Endometrial microvascular endothelial cells (primary cell): ENCODE measurements around the gene ZNF74. TPM values are rescaled to one million over a fixed set of nuclear protein-coding genes. Genes with fewer than 3 reads are reported as not detected.

Source experiments
- in situ Hi-C: cut with HindIII; loops from 2 replicates; pipeline ENCODE4 v1.10.0; 2017; ENCODE audit warnings: low sequenced_read_pairs, low pct_unique_long_range_greater_than_20kb; ENCODE audit errors: inconsistent ontology term
- total RNA-seq: library from RNA; depleted of rRNA; stranded (reverse); fragments of >200 nt; gene quantifications from one replicate; pipeline ENCODE4 v1.2.3, GENCODE V29; 2015; ENCODE audit errors: inconsistent ontology term

The ZNF74 gene
- total RNA-seq, 1 donor from 2014 or later, result 41.5 TPM

DNA sequence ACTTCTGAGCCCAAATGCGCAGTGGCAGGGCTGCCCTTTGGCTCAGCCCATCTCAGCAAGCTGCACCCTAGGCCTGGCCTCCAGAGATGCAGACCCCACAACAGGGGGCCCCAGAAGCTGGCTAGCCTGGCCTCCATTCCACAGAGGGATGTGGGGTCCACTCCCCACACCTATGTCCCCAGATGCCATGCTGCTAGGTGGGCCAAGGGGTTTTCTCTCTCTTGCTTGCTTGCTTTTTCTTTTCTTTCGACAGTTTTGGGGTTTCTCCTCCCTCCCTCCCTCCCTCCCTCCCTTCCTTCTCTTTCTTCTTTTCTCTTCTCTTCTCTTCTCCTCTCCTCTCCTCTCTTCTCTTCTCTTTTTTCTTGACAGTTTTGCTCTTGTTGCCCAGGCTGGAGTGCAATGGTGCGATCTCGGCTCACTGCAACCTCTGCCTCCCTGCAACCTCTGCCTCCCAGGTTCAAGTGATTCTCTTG lies 34.0 kb downstream of the ZNF74 start:
- in situ Hi-C loops, result no loop called here

DNA sequence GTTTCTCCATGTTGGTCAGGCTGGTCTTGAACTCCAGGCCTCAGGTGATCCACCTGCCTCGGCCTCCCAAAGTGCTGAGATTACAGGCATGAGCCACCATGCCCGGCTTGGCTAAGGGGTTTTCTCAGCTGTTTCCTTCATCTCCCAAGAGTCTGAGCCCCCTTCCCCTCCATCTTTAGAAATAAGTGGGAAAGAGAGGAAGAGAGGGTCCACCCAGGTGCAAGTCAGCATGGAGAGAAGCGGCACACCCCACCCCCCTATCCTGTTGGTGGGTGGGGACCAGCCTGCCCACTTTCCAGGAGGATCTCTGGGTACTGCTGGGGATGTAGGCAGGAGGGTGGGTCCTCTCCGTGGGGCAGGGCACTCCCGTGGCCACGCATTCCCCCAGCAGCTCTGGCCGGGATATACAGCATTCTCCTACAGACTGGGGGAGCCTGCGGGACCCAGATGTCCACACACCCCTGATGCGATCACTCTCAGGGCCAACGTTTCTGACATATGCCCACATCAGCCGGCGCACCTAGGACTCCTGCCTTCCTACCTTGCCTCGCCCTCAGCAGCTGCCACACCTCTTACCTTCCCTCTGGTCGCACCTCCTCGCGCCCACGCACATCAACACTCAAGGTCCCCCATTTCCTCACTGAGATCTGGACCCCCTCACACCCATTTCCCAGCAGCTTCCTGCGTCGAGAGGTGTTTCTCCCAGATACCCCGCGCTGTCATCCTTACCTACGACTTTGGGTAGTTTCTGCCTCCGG lies 34.7 kb downstream of the ZNF74 start:
- in situ Hi-C loops, result no loop called here

DNA sequence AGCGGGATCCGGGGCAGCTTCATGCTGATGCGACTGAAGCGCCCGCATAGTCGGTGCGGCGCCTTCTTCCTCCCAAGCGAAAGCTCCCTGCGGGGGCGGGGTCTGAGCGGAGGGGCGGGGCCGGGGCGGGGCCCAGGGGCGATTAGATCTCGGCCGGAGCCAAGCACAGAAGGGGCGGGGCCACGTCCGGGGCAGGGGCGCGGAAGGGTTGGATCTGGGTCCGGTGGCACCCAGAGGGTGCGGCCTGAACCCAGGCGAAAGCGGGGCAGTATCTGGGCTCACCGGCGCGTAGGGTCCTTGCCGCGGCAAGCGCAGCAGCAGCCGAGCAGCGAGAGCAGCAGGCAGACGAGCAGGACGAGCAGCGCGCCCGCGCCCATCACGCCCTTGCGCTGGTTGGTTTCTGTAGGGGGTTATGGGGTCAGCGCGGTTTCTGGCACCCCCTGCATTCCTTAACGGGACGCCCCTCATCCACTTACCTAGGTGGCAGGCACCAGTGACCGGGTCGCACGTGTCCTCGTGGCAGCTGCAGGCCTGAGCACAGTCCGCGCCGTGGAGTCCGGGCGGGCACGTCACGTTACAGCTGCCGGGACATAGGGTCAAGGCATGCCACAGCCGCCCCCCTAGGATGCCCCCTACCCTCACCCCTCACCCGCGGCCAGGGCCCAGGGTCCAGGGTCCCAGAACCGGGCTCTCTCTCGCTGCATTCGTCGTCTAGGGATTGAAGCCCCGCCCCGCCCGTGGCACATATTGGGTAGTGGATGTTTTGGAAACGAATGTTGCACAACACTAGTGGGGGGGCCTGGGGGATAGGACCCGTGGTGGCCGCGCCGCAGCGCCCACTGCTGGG lies 35.5 kb downstream of the ZNF74 start:
- in situ Hi-C loops, result no loop called here

DNA sequence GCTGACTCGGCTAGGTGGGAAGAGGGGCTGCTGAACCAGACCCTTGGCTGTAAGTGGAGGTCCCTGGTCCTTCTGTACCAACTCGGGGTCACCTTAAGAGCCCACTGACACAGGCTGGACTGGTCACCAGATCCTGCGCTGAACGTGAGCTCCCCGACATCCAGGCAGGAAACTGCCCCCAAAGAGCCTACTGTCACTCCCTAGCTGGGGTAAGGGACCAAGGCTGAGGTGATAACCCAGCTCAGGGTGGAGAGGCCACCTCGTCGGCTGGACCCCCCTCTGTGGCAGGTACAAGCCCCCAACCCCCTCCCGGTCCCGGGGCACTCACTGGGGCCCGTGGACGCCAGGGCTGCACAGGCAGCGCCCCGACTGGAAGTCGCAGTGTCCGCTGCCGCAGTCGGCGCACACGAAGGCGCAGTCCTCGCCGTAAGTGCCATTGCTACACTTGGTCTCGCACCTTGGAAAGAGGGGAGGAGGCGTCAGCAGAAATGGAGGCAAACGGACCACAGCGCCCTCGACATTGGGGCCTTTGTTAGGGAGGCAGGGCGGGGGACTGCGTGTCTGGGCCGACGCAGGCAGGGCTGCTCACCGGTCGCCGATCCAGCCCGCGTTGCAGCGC lies 36.3 kb downstream of the ZNF74 start:
- in situ Hi-C loops, result no loop called here

DNA sequence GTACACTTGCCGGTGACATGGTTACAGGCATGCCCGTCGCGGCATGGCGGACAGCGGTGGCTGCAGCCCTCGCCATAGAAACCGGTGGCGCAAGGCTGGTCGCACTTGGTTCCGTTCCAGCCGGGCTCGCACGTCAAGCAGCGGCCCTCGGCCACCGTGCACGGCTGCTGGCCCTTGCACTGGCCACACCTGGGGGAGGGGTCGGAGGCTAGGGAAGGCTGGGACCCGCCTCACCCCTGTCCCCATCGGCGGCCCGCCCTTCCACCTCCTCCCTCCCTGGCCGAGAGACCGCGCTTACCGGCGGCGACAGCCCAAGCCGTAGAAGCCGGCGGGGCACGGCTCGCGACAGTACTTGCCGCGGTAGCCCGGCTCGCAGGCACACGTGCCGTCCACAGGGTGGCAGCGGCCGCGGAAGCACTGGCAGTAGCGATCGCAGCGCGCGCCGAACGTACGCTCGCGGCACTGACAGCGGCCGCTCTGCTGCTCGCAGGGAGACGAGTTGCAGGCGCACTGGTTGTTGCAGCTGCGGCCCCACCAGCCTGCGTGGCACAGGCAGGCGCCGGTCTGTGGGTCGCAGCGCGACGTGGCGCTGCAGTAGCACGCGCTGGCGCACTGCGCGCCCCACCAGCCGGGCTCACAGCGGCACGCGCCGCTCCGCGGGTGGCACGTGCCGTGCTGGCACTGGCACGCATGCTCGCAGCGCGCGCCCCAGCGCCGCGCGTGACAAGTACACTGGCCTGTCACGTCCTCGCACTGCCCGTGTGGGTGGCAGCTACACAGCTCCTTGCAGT lies 37.0 kb downstream of the ZNF74 start:
- in situ Hi-C loops, result no loop called here

DNA sequence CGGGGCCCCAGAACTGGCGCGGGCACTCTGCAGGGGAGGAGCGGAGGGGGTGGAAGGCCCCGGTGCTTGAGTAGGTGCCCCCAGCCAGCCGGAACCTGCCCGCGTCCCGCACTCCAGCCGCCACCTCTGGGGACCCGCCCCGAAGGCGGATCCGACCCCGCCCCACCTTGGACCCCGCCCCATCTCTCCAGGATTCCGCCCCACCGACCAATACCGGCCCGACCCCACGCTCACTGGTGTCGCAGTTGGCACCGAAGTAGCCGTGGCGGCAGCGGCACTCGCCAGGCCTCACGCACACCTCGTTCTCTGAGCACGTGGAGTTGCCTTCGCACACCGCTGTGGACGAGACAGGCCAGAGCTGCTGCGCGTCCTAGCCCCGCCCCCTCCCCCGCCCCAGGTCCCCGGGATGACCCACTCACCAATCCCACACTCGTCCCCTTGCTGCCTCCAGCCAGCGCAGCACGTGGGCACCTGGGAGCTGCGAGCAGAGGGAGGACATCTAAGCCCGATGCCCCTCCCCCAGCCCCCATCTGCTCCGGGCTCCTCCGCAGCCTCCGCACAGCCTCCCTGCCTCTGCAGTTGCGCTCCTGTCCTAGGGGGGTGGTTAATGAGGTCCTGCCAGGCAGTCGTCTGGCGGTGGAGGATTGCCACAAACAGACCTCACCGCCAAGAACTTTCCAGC lies 37.7 kb downstream of the ZNF74 start:
- in situ Hi-C loops, result no loop called here

DNA sequence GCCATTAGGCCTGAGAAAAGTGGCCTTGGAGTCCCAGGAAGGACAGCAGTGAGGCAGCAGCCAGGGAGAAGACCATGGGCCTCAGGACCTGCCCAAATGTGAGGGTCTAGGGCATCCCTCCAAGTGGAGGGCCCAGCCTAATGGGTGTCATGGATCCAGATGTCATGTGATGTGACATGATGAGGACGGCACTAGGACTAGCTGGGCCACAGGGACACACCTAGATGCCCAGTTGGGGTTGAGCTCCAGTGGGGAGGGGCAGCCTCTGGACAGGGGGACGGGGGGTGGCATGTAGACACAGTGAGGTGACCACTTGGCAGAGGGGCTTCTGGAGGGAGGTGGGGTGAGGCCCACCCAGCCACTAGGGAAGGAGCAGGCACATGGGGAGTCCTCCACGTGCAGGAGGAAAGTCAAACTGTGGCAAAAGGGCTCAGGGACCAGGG lies 38.3 kb downstream of the ZNF74 start:
- in situ Hi-C loops, result no loop called here

DNA sequence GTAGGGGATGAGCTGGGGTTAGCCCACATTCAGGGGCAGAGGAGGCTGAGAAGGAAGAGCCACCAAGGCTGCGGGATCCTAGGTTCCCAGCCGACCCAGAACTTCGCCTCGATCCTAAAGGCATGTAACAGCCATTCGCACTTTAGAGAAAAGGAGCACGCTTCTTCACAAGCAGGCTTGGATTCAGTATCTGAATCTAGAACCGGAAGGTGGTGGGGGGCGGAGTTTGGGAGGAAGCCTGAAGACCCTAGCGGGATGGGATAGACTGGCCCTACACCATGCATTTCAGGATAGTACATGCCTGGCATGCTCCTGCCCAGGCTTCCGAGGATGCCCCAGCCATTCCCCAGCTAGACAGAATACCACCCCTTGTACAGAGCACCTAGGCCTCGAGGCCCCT lies 39.2 kb downstream of the ZNF74 start:
- in situ Hi-C loops, result no loop called here

DNA sequence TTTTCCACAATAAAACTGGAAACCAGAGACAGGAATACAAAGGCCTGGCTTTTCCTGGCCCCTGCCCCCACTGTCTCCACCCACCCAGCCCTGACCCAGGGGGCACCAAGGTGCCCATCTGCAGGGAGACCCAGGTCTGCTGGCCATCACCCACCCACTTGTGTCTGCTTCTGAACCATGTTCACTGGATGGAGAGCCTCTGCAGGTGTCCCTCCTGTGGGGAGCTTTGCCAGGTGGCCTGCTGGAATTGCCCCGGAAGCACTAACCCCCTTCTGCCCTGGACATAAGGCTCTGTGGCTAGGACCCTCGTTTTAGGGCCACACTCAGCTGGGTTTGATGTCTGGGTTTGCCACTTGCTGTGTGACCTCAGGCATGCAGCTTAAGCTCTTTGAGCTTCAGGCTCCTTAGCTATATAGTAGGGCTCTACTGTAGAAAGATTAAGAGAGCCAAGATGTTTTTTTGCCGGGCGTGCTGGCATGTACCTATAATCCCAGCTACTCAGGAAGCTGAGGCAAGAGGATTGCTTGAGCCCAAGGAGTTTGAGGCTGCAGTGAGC lies 39.8 kb downstream of the ZNF74 start:
- in situ Hi-C loops, result no loop called here

DNA sequence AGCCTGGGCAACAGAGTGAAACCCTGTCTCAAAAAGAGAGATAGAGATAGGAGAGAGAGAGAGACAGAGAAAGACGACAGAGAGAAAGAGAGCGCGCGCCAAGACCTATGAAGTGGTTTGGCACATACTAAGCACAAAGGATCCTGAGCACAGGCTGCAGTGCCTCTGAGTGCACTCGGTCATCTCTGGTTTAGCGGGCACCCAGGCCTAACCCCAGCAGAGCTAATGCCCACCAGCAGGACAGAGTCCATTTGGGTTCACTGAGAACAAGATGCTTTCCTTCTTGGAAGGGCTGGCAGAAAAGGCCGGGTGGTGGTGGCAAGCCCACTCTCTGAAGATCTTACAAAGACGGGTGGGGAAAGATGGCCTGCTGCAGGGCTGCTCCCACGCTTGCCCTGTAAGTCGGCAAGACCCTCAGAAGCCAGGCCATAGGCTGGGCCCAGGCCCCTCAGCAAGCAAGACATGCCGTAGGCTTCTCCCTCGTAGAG lies 40.4 kb downstream of the ZNF74 start:
- in situ Hi-C loops, result no loop called here

DNA sequence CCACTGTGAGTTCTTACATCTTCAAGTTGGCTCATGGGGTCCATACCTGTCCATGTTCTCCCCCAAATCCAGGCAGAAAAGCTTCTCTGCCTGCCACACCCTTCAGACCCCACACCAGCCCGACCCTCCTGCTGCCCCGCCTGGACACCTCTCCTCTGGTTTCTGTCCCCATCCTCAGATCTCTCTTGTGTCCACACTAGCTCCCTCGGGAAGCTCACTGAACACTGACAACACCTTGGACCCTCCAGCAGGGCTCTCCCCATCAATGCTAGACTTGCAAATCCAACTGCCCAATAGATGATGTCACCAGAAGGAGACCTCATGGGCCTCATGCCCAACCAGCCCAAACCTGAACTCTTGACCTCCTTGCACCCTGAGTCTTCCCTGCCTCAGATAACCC lies 40.8 kb downstream of the ZNF74 start:
- in situ Hi-C loops, result no loop called here

DNA sequence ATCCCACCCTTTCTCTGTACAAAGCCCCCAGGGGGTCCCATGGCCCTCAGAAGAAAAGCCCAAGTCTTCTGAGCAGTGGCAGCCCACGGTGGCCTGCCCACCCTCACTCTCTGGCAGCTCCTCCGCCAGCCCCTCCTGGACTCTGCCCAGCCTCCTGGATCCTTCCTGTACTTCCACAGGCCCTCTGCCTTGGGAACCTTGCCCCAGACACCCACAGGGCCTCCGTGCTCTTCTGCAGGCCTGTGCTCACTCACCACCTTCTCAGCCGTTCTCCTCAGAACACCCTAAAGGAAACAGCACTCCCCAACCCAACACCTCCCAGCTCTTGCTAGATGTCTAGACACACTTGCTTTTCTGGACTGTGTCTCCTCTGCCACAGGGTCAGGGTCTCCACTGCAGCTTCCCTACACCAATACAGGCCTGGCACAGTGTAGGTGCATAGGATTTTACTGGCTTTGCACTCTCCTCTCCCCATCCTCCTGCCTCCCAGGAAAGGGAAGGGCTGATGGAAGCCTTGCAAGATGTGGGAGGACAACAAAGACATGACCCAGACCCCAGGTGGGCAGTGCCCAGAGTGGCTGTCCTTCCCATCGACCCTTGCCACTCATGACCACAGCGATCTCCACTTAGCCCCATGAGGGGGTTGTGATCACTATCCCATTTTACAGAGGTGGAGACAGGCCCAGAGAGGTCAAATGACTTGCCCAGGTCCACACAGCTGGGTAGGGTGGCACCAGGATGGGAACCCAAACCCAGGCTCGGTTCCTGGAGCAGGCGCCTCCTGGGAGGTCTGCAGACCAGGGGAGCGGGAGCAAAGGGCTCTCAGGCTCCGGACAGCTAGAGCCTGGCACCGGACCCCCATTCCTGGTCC lies 41.7 kb downstream of the ZNF74 start:
- in situ Hi-C loops, result no loop called here

DNA sequence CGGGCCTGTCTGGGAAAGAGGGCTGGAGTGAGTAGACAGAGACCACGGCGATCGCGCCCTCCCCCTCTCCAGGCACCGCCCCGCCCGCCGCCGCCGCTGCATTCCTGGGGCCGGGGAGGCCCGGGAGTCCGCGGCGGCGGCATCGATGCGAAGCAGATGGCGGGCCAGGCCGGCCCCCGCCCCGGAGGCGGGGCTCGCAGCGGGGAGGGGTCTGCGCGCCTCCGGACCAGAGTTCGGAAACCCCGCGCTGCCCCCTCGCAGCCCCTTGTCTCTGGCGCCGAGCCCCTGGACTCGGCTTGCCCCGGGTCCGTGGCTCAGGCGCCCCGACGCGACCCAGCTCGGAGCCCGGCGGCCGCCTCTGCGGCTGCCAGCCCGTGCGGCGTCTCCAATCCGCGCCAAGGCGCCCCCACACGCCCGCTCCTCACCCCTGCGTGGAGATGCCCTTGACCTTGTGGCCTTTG lies 42.4 kb downstream of the ZNF74 start:
- in situ Hi-C loops, result no loop called here

DNA sequence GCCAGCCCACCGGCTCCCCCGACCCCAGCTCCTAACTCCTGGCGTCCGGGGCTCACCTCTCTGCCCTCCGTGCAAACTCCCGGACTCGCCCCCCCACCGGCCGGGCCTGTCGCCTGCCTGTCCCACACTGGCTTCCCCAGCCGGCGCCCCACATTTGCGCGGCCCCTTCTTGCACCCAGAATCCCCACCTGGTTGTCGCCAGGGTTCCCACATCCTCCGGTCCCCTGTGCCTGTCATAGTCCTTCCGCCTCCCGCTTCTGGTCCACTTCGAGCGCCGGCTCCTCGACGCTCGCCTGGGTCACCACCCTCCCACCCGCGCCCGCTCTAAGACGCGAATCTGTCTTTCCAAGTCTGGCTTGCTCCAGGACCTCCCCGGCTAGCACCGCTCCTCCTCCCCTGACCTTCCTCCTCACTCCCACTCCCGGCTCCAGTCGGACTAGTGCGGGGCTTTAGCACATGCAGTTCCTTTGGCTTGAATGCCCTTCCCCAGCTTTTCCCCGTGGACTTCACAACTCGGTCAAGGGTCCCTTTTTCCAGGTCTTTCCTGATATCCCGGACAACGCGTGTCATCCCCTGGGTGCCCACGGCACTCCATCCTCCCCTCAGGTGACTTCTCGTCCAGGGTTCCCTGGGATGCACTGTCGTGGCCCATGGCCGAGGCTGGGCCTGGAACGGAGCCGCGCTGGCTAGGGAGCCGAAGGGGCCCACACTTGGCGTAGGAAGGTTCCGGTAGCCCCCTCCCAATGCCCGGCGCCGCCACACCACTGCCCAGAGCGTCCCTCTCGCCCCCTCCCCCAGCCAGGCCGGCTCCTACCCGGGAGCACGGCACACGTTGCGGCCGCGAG lies 43.0 kb downstream of the ZNF74 start:
- in situ Hi-C loops, result no loop called here

DNA sequence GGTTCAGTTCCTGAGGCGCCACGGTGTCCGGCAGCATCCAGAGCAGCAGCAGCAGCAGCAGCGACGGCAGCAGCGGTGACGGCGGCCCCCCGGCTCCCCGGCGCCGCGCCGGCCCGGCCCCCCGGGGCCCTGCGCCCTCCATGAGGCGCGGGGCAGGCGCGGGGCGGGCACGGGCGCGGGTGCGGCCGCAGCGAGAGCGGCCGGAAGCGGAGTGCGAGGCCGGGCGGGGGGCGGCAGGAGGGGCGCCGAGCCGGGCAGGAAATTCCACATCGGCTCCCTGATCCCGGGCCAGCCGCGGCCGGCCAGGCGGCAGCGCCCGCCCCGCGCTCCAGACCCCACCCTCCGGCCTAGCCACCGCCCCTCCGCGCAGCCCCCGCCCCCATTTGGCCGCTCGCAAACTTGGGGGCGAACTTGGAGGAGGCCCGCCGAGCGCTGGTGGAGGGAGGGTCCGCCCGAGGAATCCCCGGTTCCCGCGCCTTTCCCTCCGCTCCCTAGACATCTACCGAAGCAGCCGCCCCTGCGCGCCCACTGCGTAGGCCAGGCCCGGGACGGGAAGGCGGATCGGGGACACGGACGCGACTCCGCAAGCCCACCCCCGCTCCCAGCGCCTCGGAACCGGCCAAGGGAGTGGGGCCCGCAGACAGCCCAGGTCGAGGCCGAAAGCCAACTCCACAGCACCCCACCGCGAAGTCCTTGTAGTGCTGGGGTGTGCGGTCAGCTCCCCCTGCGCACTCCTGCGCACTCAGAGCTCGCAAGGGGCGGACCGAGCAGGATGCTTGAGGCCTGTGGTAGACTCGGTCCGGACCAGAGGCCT lies 43.9 kb downstream of the ZNF74 start, which contains the start of gene SCARF2:
TSS of gene SCARF2 (minus strand) at position 213 of the 814 bp plus-strand sequence. CDS start at position 142, 71 bp downstream.
- in situ Hi-C loops, result no loop called here

DNA sequence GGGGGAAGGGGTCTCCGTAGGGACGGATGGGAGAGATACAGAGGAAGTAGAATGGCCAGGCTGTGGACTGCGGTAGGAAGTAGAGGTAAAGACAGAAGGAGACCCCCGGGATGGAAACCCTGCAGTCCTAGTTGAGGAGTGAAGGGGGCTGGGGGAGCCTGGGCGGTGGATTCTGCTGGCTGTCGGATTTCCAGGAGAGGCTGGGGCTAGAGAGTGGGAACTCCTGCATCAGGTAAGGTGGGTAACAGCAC lies 44.4 kb downstream of the ZNF74 start:
- in situ Hi-C loops, result no loop called here
